Right lobe of liver (tissue), 6 donors: ENCODE data around the gene MAML2. TPM values are rescaled to one million over a fixed set of nuclear protein-coding genes. Genes with fewer than 3 reads are reported as not detected.

Experiments
- ATAC-seq, 4 donors: fragments of 200-7000 bp; cut with Tn5 transposase; one replicate each; pipeline ENCODE4 v1.9.1; 2020; ENCODE audit warnings: mild to moderate bottlenecking in 4 of 4, moderate library complexity in 4 of 4
- DNase-seq, 3 donors: peaks; one replicate each; pipeline ENCODE4 v3.0.0-alpha.2; 2020
- H3K27ac ChIP-seq, 3 donors: fragments of 200-600 bp; one replicate each; pipeline ENCODE4 v1.8.0; 2022
- H3K27me3 ChIP-seq, 2 donors: fragments of 200-600 bp; one replicate each; pipeline ENCODE4 v1.8.0; 2022
- H3K36me3 ChIP-seq, 4 donors: fragments of 200-600 bp; sonication (generic) in 1 of 4; one replicate each; pipeline versions ENCODE4 v1.5.1 to v1.8.0; 2017 to 2022; ENCODE audit warnings: control low read depth in 1 of 4
- H3K4me1 ChIP-seq, 4 donors: fragments of 200-600 bp; sonication (generic) in 1 of 4; one replicate each; pipeline versions ENCODE4 v1.5.1 to v1.8.0; 2017 to 2022; ENCODE audit warnings: control low read depth in 1 of 4
- H3K4me3 ChIP-seq, 3 donors: fragments of 200-600 bp; one replicate each; pipeline ENCODE4 v1.8.0; 2022
- H3K9me3 ChIP-seq, 4 donors: fragments of 200-600 bp; sonication (generic) in 1 of 4; one replicate each; pipeline versions ENCODE4 v1.5.1 to v1.8.0; 2017 to 2022; ENCODE audit warnings: control low read depth in 1 of 4
- CTCF ChIP-seq, 4 donors: fragments of 200-600 bp in 3 of 4; fragments of 450-650 bp in 1 of 4; IDR thresholded peaks; one replicate each; pipeline versions ENCODE4 v1.5.1 to v1.8.0; 2016 to 2022; ENCODE audit warnings: antibody characterized with exemption in 4 of 4, mild to moderate bottlenecking in 2 of 4
- POLR2A ChIP-seq: fragments of 450-650 bp; IDR thresholded peaks from one replicate; pipeline ENCODE4 v1.6.1; 2017; ENCODE audit warnings: antibody characterized with exemption, mild to moderate bottlenecking
- WGBS: methylation state at CpG from one replicate; pipeline ENCODE4 v1.1.6; 2018; ENCODE audit warnings: low coverage, low lambda C conversion rate; ENCODE audit not compliant: insufficient coverage; ENCODE audit errors: missing lambda C conversion rate; 5-methylcytosine and 5-hydroxymethylcytosine counted together
- intact Hi-C, 2 donors: fragments of 100-400 bp; cut with DNase I; formaldehyde crosslinking; loops; one replicate each; pipeline versions ENCODE4 v1.11.2 to v1.14.1; 2022
- total RNA-seq, 6 experiments: library from RNA; depleted of rRNA in 2 of 6; stranded (reverse); fragments of >200 nt in 2 of 6; fragmentation: NEBNext Ultra II Directional in 3 of 6; extraction: Animal tissue kit (Norgen Biotek cat#: 25700) in 3 of 6; gene quantifications; one replicate each; pipeline versions ENCODE4 v1.1.0 to v1.2.4, GENCODE V29; 2016 to 2023
- donor health status: DM: no; HTN: yes; CAD: no.
- donor health status: DM: no; HTN: no; CAD: no.
- donor health status: DM: no; HTN: no; CAD: no.
- donor health status: DM: no; HTN: yes; CAD: no.
- donor health status: DM: no; HTN: yes; CAD: no.

MAML2 gene
- total RNA-seq, 6 experiments from 2014 or later, result 0.92 to 2.3 (median 1.9) TPM

DNA sequence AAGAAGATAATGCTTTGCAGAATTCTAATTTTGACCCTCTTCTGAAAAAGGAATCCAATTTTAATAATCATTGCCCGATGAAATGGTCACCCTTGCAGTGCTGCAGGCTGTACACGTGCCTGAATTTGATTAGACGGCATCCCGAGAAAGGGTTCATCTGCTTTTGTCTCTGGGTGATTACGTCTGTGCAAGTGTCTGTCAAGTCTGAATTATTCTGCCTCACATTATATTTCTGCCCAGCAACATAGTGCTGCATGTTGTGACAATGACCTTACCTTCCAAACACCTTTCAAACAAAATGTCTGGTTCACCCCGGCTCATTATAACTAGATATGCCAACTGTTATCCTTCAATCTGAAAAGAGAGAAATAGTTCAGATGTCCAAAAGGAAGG is 164.1 kb downstream of the MAML2 start:
- Histone ChIP-seq H3K36me3 (no peaks in the 10 kb centered on the region), H3K4me3 (no peak overlapping the region), H3K27me3 (no peaks in the 10 kb centered on the region), H3K4me1 (no peaks in the 10 kb centered on the region), H3K27ac (no peak overlapping the region), H3K9me3 (no peaks in the 10 kb centered on the region)
- ATAC-seq (no peak), DNase-seq (no peak)
- no peak for TF ChIP-seq CTCF (IDR thresholded peaks at IDR 0.05)
- no peak for TF ChIP-seq POLR2A
- intact Hi-C loops, result no loop called here
- WGBS, result 43% methylated on average over 6 of the region's 6 CpGs

- no peak overlapping the region for H3K27ac ChIP-seq
- H3K4me1 ChIP-seq, result no peaks in the 10 kb centered on the region
- no peaks in the 10 kb centered on the region for H3K9me3 ChIP-seq
- ATAC-seq, result no peak
- H3K36me3 ChIP-seq, result no peaks in the 10 kb centered on the region
- WGBS, result 42% methylated on average over 10 of the region's 12 CpGs
- H3K4me3 ChIP-seq, result no peak overlapping the region
- no peak for TF ChIP-seq CTCF (IDR thresholded peaks at IDR 0.05)
- no peak for TF ChIP-seq POLR2A
- DNase-seq, result no peak
- no peaks in the 10 kb centered on the region for H3K27me3 ChIP-seq
- intact Hi-C loops, result no loop called here
Measured at GRCh38 chr11:96178049-96178886, 164.7 kb downstream of the MAML2 start.

DNA sequence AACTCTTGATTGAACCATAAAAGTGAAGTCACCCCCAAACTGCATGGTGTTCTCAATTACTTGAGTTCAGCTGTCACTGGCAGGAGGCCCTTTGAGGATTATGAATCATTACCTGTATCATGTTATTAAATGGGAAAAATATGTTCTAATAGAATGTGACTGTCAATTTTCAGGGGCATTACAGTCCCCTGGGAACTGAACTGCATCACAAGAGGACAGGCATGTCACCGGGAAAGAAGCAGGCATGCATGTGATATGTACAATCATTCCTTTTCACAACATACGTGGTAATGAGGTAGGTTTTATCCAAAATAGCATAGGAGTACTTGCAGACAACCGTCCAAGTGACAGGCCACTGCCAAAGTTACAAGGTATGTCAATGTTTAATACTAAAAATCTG is 165.8 kb downstream of the MAML2 start:
- no peak for TF ChIP-seq POLR2A
- no peak for TF ChIP-seq CTCF (IDR thresholded peaks at IDR 0.05)
- Histone ChIP-seq H3K4me1 (no peaks in the 10 kb centered on the region), H3K9me3 (no peaks in the 10 kb centered on the region), H3K36me3 (no peaks in the 10 kb centered on the region), H3K27ac (no peak overlapping the region), H3K4me3 (no peak overlapping the region), H3K27me3 (no peaks in the 10 kb centered on the region)
- intact Hi-C loops, result no loop called here
- DNase-seq (no peak), ATAC-seq (no peak)
- 74% methylated on average over 3 of the region's 3 CpGs for WGBS

DNA sequence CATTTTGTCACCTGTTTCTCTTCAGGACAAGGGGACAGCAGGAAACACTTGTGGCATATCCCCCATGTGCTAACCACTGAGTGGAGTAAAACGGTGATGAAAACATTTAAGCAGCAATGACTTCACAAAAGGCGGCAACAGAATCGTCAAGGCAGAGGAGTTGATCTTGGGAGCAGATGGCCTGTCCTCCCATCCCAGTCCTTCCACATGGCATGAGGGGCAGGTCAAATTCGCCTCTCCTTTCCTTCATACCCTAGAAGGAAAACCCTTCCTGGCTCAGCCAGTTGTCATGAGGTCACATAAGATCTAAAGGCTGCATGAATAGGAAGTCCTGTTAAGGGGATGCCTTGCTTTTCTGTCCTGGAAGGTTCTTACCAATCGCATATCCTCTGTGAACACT is 169.1 kb downstream of the MAML2 start:
- DNase-seq (no peak), ATAC-seq (no peak)
- H3K4me1 ChIP-seq, result no peaks in the 10 kb centered on the region
- WGBS, result 60% methylated on average over 5 of the region's 5 CpGs
- no peaks in the 10 kb centered on the region for H3K9me3 ChIP-seq
- no peaks in the 10 kb centered on the region for H3K36me3 ChIP-seq
- TF ChIP-seq CTCF (IDR thresholded peaks at IDR 0.05) (no peak), POLR2A (no peak)
- H3K27ac ChIP-seq, result no peak overlapping the region
- no peak overlapping the region for H3K4me3 ChIP-seq
- intact Hi-C loops, result no loop called here
- no peaks in the 10 kb centered on the region for H3K27me3 ChIP-seq
